HG03457 (cell line): ENCODE results near the gene MRM3.
"Not testable (repeated sequence)": the region's sequence is repeated elsewhere in the genome, so short reads cannot be mapped to it uniquely, and the experiment has no call there.

Experiments used
- ATAC-seq: cut with Tn5 transposase; IDR thresholded peaks from one replicate; pipeline ENCODE4 v1.9.1; 2021; ENCODE audit warnings: moderate number of reproducible peaks; ENCODE audit not compliant: unreplicated experiment

The MRM3 gene

DNA sequence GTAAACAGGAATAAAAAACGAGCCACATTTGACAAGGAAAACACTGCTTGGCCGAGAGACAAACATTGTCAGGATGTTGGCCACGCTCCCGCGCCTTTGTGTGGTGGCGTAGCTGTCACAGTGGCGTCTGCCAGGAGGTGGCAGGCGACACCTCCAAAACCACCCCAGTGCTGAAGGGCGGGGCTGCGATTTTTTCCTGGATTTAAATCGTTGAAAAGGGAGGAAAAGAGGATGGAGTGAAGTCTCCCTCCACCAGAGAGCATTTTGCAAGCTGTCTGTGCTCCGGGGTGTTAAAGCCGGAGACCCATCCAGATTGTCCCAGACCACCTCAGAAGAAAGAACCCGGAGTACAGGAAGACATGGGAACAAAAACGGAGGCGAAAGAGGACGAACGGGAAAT is 12.7 kb downstream of the MRM3 start:
- no peak for ATAC-seq

DNA sequence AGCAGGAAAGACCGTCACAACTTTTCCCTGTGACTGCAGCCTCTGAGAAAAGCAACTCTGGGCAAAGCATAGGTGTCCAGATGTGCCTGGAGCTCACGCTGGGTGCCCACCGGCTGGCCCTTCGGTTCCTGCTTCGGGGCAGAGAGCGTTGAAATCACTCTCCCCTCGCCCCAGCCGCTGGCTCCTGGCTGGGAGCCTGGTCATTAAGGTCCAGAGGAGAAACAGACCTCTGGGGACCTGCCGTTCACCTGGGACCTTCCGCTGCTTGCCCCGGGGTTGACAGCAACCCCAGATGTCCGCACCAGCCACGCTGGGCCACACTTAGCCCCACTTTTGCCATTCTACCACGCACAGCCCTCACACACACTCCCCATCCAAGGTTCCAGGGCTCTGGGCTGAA is 13.1 kb downstream of the MRM3 start:
- ATAC-seq: no peak

DNA sequence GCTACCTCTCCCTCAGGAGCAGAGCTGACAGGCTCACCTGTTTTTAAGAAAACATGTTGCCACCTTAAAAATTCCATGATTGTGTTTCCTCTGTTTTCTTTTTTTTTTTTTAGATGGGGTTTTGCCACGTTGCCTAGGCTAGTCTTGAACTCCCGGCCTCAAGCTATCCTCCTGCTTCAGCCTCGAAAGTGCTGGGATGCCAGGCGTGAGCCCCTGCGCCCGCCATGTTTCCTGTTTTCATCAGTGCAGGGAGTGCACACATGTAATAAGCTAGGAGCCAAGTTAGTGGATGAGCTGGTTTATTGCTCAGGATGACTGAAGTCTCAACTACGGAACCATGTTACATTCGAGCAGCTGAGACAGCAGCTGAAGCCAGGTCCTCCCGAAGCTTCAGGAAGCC is 13.6 kb downstream of the MRM3 start:
- ATAC-seq: no peak

DNA sequence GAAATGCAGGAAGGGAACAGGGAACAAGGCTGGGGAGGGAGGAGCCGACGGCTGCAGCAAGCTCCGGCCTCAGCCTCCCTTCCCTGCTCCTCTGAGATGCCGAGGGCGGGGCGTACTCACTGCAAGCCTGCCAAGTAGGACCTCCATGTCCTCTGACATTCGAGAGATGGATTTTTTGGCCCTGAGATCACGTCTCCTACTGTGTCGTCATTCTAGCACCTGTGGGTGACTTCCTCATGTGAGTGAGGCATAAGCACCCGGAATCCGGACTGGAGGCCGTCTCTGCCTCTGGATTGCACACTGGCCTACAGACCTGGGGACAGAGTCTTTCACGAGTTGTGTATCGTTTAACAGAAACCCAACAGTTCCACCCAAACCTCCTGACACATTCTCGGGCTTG is 14.5 kb downstream of the MRM3 start:
- ATAC-seq: no peak

DNA sequence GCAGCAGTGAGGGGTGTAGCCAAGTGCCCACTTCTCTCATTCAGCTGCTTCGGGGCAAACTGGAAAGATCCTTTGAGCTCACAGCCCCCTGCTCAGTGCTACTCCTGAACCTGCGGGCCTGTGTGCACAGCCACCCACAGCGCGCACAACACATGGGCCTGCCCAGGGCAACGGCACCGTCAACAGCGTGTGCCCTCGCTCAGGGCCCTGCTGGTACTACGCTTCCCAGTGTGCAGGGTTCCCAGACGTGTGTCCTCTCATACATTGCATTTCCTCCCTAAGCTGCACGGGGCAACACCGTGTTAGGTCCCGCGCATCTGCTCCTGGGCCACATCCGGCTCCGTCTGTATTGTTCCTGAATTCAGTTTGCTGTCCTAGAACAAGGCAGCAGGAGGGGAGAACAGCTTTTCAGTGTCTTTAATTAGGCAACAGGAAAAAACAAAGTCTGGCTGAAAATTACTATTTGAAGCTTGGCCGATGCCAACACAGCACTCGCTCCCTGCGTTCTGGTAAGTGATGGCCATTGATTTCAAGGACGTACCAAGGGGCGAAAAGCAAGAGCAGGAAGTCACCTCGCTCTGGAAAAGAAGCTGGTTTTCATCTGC is 15.2 kb downstream of the MRM3 start:
- no peak for ATAC-seq

DNA sequence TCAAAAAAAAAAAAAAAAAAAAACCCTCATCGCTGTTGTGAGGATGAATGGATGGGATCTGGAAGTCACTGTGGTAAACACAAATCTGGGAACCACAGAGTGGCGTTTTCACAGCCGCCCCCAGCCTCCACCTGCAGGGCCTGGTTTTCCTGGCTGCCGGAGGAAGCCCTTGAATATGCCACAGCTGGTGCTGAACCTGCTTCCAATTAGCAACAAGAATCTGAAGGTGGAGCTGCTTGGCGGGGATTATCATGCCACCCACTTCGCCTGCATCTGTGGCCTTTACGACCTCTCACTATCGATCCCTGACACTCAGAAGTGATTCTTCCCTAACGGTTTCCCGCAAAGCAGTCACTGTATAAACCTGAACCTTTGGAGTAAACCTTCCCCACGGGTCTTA is 16.1 kb downstream of the MRM3 start:
- no peak for ATAC-seq

DNA sequence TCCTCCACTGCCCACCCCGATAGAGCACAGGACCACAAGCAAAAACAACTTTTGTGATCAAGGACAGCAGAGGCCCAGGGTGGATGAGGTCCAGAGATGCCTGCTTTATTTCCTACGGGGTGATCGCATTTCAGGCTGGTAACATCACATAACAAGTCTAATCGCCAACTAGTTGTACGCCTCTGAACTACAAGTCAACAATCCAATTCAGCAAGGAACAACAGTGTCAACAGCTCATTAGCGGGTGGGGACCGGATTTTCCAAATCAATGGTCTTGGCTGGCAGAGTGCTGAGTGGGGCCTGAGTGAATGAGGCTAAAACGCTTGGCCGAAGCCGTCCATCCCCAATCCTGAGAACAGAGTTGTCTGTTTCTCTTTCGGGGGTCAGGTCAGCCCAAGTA is 17.1 kb downstream of the MRM3 start:
- no peak for ATAC-seq

DNA sequence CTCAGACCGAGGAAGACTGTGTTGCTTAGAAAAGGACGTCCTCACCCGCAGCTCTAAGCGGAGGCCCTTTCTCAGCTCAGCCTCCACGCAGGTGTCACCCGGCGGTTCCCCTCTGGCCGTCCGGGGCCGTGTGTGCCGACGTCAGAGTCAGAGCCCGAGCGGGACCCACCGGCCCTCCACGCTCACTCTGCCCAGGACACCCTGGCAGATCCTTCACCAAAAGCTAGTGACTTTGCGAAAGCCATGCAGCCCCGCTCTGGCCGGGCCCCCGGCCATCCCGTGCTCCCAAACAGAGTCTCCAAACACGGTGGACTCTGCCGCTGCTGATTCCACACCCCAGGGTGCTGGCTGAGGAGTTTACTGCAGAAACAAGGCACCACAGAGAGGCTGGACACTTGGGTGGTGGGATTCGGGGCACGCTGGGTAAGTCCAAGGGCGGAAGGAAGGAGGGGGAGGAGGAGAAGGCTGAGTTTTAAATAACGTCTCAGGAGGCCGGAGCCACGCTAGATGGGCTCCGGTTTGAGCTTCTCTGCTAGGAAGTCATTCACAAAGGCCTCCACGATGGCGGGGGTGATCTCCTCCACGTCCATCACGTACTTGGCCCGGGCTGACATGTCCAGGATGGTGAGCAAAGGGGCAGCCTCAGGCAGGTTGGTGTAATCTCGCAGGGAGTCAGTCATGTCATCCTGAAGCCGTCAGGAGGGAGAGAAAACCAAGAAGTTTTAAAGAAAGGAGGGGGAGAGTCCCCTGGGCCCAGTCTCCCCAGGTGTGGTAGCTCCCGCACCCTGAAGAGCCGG is 18.5 kb downstream of the MRM3 start:
- no peak for ATAC-seq

DNA sequence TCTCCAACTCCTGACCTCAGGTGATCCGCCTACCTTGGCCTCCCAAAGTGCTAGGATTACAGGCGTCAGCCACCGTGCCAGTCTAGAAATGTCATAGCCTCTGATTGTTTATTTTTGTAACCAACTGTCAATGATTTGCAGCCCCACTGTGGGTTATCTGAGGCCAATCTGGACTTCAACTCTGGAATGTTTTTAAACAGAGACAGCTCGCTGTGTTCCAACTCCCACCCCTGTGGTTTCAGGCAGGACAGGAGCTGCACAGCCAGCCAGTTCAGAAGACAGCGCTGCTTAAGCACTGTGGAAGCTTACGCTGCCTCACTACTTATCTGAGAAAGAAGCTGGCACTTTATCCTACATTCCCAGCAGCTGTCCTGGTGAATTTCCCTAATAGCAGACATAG is 19.5 kb downstream of the MRM3 start:
- ATAC-seq: no peak

DNA sequence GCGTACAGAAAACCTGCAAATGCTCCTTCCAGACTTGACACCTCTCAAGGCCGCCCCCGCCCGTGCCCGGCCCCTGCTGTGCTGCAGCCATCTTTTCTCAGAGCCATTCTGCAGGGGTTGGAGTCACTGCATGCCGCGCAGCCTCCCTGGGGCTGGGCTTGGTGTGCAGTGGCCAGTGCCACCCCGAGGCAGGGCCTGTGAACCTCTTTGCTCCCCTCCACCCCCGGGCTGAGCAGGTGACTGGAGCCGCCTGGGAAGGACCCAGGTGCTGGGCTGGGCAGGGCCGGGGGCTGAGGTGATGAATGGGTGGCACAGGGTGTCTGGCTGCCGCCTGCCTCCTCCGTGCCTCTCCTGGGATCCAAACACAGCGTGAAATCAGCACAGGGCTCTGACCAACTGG is 20.3 kb downstream of the MRM3 start:
- ATAC-seq: no peak

DNA sequence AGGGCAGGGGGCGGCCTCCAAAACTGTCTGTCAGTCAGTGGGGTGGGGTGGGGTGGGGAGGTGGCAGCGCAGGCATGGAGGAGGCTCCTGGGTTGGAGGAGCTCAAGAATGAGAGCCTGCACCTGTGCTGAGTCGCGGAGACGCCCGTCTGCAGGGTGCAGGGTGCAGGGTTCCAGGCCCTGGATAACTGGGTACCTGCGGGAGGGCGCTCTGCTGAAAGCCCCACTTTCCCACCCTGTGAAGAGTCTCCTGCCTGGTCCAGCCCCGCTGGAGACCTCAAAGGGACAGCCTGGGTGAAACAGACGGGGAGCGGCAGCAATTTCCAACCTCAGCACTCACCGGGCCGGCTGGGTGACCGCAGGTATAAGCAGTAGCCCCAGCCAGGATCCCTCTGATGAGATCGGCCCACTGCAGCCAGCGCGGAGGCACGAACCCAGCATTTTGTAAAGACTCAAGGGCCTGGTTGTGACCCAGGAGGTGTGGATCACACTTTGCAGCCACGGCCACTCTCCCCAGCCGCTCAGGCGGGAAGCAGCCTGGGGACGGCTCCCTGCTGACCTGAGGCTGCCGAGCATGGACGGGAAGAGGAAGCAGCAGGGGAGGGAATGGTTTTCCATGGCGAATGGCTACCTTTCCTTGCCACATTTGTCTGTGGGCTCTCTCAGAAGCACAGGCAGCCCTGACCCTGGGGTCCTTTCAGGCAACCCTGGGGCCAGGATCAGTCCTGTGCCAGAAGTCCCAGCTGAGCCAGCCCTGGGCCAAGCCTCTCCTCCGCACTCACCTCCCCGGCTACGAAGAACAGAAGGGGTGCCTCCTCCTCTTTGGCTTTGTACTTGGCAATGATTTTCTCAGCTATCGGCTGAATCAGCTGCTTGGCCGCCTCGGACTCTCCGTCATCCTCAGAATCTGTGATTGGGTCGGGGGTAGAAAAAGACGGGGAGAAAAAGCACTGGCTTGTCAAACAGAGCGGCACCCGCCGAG is 21.0 kb downstream of the MRM3 start:
- no peak for ATAC-seq

DNA sequence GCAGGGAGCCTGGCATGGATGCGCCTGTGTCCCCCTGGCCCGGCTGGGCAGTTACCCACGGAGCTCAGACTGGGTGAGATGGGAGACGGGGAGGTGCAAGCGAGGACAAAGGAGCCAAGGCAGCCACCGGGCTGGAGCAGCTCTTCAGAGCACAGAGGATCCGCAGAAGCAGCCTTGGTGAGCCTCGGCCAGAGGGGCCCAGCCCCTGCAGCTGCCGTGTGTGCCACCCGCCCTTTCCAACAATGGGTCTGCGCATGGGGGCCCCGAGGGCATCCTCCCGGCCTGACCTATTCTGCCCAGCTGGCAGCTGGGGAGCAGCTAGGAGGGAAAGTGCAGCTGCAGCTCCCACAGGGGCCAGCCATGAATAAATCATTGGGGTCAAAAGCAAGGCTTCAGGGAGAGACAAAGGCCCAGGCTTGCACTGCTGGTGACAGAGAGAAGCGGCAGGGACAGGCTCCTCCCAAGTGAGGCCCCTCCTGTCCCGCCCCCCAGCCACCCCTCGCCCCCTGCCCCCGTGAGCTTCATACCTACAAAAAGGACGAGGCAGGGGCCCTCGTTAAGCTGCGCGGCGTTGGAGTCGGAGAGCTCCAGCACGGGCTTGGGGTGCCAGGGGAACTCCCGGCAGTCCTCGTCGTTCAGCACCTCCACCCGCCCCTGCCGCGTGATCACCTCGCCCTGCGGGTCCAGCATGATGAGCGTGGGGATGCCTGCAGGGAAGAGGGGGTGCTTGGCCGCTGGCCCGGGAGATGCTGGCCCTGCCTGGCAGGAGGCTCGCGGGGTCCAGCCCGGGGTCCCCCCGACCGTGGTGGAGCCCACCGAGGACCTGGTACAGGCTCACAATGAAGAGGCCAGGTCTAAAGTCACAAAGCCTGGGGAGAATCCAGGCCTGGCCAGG is 22.6 kb downstream of the MRM3 start:
- ATAC-seq: no peak

DNA sequence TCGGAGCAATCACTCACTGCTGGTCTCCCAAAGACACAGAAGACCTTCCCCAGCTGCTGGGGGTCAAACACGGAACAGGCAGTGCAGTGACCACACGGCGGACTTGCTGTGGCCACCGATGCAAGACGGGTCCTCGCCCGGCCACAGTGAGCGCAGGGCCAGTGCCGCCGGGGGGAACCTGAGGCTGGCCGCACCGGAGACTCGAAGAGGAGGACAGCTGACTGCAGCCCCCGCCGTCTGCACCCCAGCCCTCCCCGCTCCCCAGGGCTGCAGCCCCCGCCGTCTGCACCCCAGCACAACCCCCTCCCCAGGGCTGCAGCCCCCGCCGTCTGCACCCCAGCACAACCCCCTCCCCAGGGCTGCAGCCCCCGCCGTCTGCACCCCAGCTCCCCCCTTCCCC is 23.7 kb downstream of the MRM3 start:
- ATAC-seq: not testable (repeated sequence)

DNA sequence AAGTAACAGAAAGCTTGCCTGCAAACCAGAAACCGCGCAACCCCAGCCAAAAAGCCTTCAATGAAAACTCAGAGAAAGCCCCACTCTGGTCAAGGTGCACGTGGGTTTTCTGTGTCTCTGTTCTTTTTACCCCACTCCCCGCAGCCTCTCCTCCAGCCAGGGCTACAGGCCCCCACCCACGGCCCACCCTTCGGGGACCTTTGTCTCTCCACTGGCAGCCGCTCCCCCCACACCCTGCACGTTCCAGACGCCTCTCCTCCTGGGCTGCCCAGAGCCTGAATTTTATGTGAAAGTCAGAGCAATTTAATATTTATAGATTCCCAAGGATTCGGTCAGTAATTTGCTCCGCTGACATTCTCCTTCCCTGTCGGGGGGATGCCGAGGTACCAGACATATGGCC is 24.2 kb downstream of the MRM3 start:
- ATAC-seq: no peak

DNA sequence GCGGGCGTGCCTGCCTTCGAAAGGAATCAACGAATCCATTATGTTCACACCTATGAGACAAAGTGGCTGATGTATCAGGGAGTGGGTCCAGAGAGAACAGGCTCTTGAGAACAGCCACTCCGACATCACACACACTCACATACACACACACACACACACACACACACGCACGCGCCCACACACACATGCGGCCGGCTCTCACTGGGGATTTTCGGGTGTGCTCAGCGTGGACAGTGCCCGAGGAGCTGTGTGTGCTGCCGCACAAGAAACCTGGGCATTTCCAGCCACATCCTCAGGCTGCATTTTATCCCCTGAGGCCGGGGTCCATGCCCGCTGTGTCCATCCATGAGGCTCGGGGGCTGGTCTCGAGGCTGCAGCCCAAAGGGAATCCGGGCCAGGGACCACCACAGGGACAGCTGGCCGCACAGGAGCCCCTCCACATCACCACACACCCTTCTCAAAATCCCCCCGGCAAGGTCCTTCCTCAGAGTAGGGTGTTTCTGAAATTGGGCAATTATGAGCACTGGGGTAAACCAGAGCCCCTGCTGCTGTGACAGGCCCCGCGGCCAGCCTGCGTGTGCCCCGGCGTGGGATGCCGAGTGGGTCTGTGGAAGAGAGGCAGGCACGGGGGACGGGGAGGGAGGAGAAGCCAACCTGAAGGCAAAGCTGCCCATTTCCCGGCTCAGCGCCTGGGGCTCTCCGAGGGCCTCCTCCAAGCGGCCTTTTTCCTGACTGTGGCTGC is 24.8 kb downstream of the MRM3 start:
- no peak for ATAC-seq

DNA sequence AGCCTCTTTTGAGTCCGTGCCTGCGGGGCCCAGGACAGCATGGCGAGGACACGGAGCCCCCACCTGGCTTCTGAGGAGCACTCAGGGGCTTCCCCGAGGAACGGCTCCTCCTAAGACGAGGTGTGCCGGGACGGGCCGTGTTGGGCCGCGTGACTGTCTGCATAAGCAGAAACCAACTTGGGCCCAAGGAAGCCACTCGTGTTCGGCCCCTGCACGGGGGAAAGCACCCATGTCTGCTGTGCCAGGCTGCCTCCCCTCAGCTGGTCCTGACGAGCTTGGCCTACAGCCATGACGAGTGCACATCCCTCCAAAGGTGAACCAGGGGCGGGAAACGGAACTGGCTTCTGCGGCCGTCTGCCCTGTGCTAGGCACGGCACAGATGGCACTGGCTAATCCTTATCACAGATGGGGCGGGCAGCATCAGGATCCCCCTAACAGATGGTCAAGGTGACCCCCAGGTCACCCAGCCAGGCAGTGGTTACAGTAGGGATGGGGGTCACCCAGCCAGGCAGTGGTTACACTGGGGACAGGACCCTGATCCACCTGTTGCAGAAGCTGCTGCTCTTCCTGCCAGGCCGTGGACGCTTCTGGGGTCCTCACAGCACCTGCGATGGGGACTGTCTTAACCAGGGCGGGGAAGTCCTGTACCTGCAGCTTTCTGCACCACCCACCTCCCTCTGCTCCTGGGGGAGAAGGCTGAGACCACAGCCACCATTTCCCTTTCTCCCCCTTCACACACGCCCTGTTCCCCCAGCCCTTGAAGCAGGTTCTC is 25.6 kb downstream of the MRM3 start:
- ATAC-seq: no peak

DNA sequence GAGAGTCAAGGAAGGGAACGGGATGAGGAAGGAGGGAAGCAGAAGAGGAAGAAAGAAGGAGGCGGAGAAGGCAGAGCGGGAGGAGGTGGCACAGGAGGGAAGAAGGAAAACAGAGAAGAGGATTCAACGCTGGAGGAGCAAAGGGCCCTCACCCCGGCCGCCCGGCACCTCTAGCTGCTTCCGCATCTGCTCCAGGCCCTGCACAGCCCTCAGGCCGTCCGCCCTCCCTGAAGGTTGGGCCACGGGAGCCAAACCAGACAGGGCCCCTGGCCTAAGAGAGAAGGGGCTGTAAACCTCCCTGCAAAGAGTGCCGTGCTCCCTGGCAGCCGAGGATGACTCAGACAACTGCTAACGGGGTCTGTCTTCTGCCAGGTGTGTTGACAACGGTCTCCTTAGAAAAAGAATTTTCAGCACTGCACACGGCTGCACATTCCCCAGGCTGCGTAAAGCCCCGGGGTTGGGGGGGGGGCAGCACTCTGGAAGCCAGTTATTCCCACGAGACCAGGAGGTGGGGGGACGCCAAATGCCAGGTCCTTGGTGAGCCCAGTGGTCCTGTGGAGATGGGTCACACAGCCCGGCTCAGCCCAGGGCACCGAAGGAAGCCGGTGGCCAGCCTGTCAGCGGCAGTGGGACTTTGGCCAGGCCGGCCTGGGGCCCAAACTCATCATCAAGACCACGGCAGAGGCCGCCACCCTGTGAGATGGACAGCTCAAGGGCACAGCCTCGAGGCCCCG is 29.1 kb downstream of the MRM3 start:
- no peak for ATAC-seq

DNA sequence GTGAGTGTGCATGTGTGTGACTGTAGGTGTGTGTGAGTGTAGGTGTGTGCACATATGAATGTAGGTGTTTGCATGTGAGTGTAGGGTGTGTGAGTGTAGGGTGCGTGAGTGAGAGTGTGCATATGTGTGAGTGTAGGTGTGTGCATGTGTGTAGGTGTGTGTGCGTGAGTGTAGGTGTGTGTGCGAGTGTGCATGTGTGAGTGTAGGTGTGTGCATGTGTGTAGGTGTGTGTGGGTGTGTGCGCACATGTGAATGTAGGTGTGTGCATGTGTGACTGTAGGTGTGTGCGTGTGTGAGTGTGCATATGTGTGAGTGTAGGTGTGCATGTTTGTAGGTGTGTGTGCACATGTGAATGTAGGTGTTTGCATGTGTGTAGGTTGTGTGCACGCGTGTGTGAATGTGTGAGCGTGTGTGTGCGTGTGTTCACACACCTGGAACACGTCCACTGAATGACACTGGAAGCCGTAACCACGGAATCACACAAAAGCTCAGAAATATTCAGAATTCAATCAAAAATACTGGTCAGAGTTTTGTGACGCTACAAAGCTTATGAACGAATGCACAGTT is 30.6 kb downstream of the MRM3 start:
- ATAC-seq: no peak
